Fibroblast of peridontal ligament (primary cell): ENCODE data around the gene RSRC2.
"Not testable (repeated sequence)": the region's sequence is repeated elsewhere in the genome, so short reads cannot be mapped to it uniquely, and the experiment has no call there.

Source experiments
- DNase-seq: peaks from one replicate; pipeline ENCODE4 v3.0.0-alpha.2; 2010; ENCODE audit errors: extremely low read depth

RSRC2 gene, protein sequence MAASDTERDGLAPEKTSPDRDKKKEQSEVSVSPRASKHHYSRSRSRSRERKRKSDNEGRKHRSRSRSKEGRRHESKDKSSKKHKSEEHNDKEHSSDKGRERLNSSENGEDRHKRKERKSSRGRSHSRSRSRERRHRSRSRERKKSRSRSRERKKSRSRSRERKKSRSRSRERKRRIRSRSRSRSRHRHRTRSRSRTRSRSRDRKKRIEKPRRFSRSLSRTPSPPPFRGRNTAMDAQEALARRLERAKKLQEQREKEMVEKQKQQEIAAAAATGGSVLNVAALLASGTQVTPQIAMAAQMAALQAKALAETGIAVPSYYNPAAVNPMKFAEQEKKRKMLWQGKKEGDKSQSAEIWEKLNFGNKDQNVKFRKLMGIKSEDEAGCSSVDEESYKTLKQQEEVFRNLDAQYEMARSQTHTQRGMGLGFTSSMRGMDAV

DNA sequence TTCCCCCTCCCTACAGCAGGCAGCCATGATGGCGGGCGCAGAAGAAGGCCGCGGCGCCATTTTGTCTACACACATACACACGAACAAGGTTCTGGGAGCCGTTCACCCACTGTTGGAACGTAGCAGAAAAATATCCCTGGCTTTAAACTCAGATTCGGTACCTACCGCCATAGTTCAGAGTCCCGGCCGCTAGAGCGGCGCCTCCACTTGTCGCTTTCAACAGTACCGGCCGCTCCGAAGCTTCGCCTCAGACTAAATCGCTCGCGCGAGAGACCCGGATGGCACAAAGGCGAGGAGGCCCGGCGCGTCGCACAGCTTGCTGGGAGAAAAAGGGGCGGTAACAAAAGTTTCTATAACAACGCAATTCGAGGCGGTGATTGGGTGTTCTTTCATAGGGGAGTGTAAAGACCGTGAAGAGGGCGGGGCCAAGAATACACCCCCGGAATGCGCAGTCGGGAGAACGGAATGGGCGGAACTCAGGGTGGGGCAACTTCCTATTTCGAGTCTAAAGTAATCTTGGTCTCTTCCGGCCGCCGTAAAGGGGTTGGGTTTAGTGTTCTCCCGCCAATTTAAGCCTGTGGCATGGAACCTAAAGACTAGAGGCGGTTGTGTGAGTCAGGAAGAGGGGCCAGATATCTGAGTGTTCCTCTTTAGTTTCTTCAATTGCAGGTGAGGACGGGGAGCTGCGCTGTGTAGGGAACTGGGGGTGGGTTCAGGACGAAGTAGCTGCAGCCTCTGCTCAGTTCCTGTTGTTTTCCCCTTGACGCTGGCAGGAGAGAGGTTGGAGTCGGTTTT is at the start of gene RSRC2, which contains the start of gene KNTC1:
RSRC2 (minus strand) TSS at position 254 of the 795 bp plus-strand sequence; CDS start at position 171, 83 bp downstream.
KNTC1 (plus strand) TSS at position 567 of the 795 bp plus-strand sequence. CDS start 2,815 bp downstream, outside the sequence.
- peak; percentile 100 for DNase-seq

DNA sequence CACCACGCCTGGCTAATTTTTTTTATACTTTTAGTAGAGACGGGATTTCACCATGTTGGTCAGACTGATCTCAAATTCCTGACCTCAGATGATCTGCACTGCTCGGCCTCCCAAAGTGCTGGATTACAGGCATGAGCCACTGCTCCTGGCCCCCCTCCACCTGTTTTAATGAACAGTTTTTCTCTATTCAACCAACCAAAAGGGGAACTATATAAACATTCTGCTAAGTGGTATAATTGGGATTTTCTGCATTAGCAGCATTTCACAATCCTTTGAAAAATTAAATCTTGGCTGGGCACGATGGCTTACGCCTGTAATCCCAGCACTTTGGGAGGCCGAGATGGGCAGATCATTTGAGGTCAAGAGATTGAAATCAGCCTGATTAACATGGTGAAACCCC is 45.1 kb upstream of the RSRC2 start:
- no peak for DNase-seq

DNA sequence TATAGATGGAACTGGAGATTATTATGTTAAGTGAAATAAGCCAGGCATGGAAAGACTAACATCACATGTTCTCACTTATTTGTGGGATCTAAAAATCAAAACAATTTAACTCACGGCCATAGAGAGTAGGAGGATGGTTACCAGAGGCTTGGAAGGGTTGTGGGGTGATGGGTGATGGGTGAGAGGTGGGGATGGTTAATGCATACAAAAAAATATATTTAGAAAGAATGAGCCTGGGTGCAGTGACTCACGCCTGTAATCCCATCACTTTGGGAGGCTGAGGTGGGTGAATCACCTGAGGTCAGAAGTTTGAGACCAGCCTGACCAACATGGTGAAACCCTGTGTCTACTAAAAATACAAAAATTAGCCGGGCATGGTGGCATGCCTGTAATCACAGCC is 43.3 kb upstream of the RSRC2 start:
- DNase-seq = not testable (repeated sequence)

DNA sequence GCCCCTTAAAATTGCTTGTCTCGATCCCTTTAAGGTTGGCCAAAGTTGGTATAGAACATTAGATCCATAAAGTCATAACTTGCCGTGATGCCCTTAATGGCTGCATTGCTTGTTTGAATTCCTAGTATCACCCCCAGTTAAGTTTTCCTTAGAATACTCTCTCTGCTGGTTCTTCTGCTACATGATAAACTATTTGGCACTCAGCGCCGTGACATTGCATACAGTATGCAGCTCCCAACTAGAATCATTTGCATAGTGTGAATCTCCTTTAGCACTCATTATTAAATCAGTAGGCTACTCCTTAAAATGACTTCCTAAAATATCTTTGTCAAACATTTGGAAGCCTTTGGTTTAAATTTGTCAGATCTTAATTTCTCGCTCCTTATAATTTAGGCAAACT is 42.6 kb upstream of the RSRC2 start:
- no peak for DNase-seq

DNA sequence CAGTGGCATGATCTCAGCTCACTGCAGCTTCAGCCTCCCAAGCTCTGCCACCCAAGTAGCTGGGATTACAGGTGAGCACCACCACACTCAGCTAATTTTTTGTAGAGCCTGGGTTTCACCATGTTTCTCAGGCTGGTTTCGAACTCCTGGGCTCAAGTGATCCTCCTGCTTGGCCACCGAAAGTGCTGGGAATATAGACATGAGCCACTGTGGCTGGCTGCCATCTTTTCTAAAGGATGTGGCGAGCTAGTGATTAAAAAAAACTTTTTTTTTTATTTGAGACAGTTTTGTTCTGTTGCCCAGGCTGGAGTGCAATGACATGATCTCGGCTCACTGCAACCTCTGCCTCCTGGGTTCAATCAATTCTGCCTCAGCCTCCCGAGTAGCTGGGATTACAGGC is 40.1 kb upstream of the RSRC2 start:
- DNase-seq = not testable (repeated sequence)

DNA sequence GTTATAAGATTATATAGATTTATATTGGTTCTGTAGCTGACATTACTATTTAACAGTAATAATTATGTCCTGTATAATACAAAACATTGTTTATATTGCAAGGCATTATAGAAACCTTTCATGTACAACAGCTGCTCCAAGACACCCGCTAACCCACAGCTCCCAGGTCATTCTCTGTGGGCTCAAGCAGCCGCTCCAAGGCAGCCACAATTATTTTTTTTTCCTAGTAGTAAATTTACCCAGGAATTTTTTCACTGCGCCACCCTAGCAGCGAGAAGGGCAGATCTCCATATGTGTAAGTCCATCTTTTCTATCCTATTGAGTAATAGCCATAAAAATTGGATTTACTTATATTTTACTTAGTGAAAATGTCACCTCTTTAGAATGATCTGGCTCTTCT is 36.6 kb upstream of the RSRC2 start:
- no peak for DNase-seq

DNA sequence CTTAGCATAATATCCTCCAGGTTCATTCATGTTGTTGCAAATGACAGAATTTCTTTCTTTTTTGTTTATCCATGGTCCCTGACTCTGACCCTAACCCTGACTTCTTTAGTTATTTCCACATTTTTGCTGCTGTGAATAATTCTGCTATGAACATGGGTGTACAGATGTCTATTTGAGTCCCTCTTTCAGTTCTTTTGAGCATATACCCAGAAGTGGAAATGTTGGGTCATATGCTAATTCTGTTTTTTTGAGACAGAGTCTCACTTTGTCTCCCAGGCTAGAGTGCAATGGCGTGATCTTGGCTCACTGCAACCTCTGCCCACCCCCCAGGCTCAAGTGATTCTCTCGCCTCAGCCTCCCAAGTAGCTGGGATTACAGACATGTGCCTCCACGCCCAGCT is 33.4 kb upstream of the RSRC2 start:
- no peak for DNase-seq

DNA sequence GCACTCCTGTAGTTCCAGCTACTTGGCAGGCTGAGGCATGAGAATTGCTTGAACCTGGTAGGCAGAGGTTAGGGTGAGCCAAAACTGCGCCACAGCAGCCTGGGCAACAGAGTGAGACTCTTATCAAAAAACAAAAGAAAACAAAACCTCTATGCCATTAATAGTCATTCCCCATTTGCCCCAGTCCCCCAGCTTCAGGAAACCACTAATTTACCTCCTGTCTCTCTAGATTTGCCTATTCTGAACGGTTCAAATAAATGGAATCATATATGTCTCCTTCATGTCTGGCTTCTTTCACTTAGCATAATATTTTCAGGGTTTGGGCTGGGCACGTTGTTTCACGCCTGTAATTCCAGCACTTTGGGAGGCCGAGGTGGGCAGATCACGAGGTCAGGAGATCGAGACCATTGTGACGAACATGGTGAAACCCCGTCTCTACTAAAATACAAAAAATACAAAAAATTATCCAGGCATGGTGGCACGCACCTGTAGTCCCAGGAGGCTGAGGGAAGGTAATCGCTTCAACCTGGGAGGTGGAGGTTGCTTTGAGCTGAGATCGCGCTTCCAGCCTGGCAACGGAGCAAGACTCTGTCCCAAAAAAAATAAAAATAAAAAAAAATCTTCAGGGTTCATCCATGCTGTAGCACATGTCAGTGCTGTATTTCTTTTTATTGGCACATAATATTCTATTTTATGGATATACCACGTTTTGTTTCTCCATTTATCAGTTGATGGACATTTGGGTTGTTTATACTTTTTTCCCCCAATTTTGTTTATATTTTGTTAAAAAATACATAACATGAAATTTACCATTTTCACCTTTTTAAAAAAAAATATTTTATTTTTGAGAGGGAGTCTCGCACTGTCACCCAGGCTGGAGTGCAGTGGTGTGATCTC is 32.3 kb upstream of the RSRC2 start:
- no peak for DNase-seq

DNA sequence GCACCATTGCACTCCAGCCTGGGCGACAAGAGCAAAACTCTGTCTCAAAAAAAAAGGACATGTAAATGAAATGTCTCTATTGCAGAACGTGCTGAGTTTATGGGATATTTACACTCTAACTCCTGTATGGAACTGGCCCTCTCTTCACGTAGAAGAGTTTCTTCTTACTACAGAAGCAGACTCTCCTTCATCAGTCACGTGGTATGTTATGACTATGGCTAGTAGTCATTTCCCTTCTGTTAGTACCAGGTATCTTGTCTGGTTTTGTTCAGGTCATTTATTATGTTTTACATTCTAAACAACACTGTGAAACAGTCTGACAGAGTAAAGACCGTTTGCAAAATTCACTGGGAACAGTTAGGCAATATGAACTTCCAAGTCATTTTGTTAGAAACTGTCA is 20.6 kb upstream of the RSRC2 start:
- no peak for DNase-seq

DNA sequence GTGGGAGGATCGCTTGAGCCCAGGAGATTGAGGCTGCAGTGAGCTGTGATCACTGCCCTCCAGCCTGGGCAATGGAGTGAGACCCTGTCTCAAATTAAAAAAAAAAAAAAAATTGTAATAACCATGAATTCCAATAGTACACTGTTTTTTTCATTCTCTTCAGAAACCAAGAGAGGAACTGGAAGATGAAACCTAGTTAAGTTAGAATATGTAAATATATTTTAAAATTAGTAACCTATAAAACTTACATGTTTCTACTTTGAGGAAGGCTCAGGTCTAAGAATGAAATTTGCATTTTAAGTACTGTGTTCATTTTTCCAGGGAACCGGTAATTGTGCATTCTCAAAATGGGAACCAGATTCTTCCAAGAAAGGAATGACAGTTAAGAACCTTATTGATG is 19.1 kb upstream of the RSRC2 start:
- DNase-seq = no peak

DNA sequence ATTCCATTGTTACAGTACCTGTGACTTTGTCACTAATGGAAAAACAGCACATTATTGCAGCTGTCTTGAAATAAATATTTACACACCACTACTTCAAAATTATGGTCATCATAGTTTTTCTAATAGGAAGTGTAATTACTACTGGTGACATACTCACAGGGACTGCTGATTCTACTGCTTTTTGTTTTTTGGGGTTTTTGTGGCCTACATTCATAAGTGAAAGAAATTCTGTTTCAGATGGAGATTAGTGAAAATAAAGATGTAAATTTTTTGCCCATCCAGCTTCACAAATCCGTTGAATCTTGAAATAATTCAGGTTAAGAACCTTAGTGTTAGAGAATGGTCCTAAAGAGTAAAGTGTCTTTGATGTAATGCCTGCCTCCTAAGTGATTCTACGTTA is 17.8 kb upstream of the RSRC2 start:
- no peak for DNase-seq

DNA sequence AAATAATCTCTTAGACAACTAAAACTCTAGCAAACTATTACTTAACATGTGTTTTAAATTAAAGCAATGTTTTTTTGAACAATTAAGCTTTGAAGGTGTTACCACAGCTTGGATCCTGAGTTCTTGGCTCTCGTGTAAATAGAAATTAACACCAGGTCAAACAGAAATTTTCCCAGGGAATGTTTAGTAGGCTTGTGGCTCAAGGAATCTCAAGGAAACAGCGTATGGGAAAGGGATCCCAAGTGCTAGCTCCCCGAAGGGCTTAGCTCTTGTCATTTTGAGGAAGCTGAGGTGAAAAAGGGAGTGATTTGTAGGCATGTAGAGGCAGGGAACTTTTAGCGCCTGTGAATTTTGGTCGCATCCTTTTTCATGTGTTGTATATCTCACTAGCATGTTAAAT is 11.8 kb upstream of the RSRC2 start:
- DNase-seq = no peak

DNA sequence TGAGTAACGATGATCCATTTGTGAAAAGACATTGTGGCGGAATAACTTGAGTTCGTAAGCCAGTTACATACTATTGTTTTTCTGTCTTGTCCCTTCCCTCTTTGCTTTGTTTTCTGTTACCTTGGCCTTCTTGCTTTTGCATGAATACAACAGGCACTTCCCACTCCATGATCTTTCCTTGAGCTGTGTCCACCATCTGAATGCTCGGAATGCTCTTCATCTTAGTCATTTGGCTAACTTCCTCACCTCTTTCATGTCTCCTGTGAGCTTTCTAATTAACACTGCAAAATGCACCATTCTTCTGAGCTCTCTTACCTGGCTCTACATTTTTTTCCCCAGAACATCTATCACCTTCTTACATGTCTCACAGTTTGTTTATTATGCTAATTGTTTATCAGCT is 10.3 kb upstream of the RSRC2 start:
- no peak for DNase-seq

DNA sequence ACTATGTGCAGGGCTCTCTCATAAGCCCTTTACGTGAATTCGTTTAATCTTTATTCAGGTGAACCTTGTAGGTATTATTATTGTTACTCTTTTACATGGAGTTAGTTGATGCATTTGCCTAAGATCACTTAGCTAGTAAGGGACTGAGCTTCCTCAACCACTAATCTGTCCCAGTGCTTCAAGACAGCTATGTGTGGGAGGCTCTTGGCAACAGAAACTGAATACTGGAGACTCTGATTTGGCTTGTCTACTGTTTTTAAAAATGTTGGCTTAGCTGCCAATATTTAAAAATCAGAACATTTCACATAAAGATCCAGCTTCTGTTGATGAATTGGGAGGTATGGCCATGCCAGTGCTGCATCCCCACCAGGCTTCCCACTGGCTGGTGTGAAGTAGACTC is 7.1 kb upstream of the RSRC2 start:
- DNase-seq = peak; percentile 27

DNA sequence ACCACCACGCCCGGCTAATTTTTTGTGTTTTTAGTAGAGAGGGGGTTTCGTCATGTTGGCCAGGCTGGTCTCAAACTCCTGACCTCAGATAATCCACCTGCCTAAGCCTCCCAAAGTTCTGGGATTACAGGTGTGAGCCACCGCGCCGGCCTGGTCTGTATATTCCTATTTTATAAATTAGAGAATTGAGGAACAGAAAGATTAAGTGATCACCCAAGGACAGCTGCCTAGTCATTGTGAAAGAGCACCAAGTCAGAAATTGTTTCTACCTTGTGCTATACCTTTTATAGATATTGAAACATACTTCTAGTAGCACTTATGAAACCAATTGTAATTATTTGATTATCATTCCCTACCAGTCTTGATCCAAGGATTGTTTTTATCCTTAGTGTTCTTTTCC is 2.3 kb upstream of the RSRC2 start:
- DNase-seq = no peak

DNA sequence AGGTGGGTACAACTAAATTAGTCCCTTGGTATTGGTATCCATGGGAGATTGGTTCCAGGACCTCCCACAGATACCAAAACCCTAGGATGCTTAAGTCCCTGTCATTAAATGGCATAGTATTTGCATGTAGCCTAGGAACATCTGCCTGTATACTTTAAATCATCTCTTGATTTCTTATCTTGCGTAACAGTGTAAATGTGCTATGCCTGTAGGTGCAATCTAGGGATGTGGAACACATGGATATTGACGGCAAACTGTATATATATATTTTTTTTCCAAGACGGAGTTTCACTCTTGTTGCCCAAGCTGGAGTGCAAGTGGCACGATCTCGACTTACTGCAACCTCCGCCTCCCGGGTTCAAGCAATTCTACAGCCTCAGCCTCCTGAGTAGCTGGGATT is 1.8 kb upstream of the RSRC2 start:
- no peak for DNase-seq

DNA sequence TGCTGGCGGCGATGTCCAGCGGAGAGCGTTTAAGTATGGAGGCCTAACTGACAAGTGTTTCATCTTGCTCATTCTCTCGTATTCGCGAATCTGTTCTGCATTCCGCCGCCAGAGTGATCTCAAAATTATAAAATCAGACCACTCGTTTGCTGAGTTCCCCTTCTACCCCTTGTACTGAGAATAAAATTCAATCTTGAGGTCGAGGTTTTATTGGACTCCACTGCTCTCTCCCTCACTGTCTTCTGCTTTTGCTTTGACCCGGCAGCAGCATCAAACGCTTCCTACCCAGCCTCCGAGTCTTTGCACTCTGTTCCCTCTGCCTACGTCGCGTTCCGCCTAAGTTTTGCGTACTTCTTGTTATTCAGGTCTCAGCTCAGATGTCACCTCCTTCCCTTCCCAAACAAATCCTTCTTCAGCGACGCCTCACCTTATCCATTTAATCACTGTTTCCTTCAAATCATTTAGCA is 775 bp upstream of the RSRC2 start:
- DNase-seq = peak; percentile 17

DNA sequence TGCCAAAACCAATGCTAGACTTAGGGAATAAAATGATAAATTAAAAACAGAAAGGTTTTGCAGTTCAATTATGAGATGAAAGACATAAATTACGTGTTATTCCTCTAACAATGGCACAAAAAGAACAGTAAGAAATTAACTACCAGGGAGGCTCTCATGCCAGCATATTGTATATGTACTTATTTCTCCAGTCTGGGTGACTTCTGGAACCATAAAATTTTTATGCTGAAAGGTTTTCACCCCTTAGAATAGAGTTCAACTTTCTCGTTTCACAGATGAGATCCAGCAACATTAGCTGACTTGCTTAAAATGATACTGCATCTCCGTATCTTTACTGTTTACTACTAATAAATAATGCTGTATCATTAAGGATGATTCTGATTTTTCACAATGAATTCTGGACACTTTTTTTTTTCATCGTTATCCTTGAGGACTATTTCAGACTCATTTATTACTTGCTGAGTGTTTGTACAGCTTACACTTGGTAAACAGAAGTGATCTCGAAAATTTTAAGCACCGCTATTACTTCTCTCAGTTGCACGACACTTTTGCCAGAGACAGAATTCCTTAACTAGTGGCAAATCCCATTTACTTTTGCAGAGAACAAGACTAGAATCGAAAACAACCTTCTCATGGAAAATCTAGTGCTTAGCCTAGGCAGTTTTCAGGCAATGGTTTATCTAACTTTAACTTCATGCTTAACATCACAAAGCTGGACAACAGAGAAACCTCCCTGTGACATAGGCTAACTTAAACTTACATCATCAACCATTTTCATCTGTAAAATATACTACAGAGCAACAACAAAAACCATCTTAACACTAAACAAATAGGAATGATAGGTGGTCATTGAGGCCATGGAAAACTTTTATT is 2.7 kb downstream of the RSRC2 start:
- peak; percentile 29 for DNase-seq

DNA sequence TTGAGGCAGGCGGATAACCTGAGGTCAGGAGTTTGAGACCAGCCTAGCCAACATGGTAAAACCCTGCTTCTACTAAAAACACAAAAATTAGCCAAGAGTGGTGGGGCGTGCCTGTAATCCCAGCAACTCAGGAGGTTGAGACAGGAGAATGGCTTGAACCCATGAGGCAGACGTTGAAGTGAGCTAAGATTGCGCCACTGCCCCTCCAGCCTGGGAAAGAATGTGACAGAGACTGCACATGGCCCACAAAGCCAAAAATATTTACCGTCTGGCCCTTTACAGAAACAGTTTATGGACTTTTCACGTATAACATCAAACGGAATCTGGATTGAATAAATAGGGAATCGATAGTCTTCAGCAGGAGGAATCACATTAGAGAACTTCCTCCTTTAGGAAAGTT is 3.5 kb downstream of the RSRC2 start:
- peak; percentile 67 for DNase-seq

DNA sequence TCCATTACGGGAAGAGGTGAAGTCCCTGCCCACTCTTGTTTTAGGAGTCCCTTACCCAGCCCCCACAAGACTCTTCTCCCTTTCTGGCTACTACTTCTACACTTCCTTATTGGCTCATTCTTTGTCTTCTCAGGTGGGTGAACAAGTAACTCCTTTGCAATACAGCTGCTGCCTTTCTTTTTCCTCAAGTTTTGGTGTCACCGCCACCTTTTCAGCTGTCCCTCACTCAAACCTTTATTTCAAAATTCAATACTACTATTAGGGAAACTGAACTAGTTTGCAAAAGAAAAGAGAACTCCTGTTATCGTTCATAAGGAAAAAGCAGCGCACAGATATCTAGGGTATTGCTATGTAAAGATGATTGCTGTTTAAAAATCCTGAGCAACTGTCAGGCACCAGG is 6.1 kb downstream of the RSRC2 start:
- no peak for DNase-seq

DNA sequence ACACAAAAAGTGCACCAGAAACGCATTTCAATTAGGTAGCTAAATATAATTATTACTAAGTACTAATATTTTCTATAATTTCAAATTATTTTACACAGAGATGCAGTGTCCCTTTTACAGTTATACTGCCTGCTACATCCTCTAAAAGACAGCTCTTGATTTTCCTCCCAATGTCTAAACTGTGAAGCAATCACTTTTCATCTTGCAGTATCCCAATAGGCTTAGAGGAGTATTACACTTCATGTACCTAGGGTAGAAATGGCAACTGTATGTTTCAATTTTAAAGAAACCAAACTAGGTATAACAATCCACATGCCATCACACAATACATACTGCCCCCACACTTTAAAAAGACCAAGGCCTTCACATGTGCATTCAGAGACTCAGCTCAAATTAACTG is 7.3 kb downstream of the RSRC2 start:
- DNase-seq = no peak
